KMS-11 (cell line): Measurements from ENCODE around the gene IL11.

Experiments used
- H2AFZ ChIP-seq: fragments of 200-600 bp; sonication (generic); 2 replicates; pipeline ENCODE4 v1.6.1; 2016; ENCODE audit warnings: antibody characterized with exemption, mixed run types, low read depth
- H3K27ac ChIP-seq: fragments of 200-600 bp; sonication (generic); 2 replicates; pipeline ENCODE4 v1.6.1; 2016; ENCODE audit warnings: mild to moderate bottlenecking, mixed run types
- H3K27me3 ChIP-seq: fragments of 200-600 bp; sonication (generic); 2 replicates; pipeline ENCODE4 v1.6.1; 2017; ENCODE audit warnings: mild to moderate bottlenecking, low read depth, mixed run types, moderate library complexity; ENCODE audit not compliant: insufficient read depth
- H3K36me3 ChIP-seq: fragments of 200-600 bp; sonication (generic); 2 replicates; pipeline ENCODE4 v1.6.1; 2017; ENCODE audit warnings: mild to moderate bottlenecking, mixed run types; ENCODE audit not compliant: insufficient read depth
- H3K4me1 ChIP-seq: fragments of 200-600 bp; sonication (generic); 2 replicates; pipeline ENCODE4 v1.6.1; 2016; ENCODE audit warnings: mild to moderate bottlenecking, low read depth, mixed run types; ENCODE audit not compliant: poor library complexity, severe bottlenecking
- H3K4me2 ChIP-seq: fragments of 200-600 bp; sonication (generic); 2 replicates; pipeline ENCODE4 v1.7.0; 2016; ENCODE audit warnings: mild to moderate bottlenecking, mixed run types
- H3K4me3 ChIP-seq: fragments of 200-600 bp; sonication (generic); IDR thresholded peaks from 2 replicates; pipeline ENCODE4 v1.6.1; 2017; ENCODE audit warnings: low read depth, low read length, mixed read lengths; ENCODE audit not compliant: insufficient read depth
- H3K79me2 ChIP-seq: fragments of 200-600 bp; sonication (generic); 2 replicates; pipeline ENCODE4 v1.6.1; 2016; ENCODE audit warnings: low read depth, mixed run types; ENCODE audit not compliant: insufficient read depth
- H3K9ac ChIP-seq: fragments of 200-600 bp; sonication (generic); 2 replicates; pipeline ENCODE4 v1.6.1; 2016; ENCODE audit warnings: mild to moderate bottlenecking, mixed run types
- H4K20me1 ChIP-seq: fragments of 200-600 bp; sonication (generic); 2 replicates; pipeline ENCODE4 v1.6.1; 2016; ENCODE audit warnings: mild to moderate bottlenecking, mixed run types; ENCODE audit not compliant: insufficient read depth
- TF ChIP-seq, protein P1 (sequence below): fragments of 200-600 bp; sonication (generic); conservative IDR thresholded peaks from 2 replicates; pipeline ENCODE4 v1.6.1; 2017; ENCODE audit warnings: low read depth, mild to moderate bottlenecking, antibody characterized with exemption, low read length, moderate library complexity, mixed read lengths

Gene IL11

DNA sequence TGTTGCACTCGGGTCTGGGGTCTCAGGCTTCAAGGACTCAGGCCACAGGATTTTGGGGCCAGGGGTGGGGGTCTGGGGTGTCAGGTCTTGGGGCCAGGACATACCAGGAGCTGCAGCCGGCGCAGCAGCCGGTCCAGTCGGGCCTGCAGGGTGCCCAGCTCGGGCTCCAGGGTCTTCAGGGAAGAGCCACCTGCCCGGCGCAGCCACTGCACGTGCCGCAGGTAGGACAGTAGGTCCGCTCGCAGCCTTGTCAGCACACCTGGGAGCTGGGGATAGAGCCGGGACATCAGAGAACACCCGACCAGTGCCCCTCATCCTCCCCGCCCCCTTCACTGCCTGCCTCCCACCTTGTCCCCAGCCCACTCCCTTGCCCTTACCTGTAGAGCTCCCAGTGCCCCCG is 2.2 kb downstream of the IL11 start:
- Histone ChIP-seq H3K79me2 (no peaks in the 10 kb centered on the region), H3K36me3 (no peaks in the 10 kb centered on the region), H4K20me1 (no peaks in the 10 kb centered on the region), H3K27me3 (peaks cover 68% of the 10 kb centered on the region), H3K27ac (no peak overlapping the region), H3K4me1 (no peaks in the 10 kb centered on the region), H3K4me3 (no peak overlapping the region), H2AFZ (no peak overlapping the region), H3K9ac (no peak overlapping the region), H3K4me2 (no peak overlapping the region)
- TF ChIP-seq, protein P1, sequence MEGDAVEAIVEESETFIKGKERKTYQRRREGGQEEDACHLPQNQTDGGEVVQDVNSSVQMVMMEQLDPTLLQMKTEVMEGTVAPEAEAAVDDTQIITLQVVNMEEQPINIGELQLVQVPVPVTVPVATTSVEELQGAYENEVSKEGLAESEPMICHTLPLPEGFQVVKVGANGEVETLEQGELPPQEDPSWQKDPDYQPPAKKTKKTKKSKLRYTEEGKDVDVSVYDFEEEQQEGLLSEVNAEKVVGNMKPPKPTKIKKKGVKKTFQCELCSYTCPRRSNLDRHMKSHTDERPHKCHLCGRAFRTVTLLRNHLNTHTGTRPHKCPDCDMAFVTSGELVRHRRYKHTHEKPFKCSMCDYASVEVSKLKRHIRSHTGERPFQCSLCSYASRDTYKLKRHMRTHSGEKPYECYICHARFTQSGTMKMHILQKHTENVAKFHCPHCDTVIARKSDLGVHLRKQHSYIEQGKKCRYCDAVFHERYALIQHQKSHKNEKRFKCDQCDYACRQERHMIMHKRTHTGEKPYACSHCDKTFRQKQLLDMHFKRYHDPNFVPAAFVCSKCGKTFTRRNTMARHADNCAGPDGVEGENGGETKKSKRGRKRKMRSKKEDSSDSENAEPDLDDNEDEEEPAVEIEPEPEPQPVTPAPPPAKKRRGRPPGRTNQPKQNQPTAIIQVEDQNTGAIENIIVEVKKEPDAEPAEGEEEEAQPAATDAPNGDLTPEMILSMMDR: no peak

DNA sequence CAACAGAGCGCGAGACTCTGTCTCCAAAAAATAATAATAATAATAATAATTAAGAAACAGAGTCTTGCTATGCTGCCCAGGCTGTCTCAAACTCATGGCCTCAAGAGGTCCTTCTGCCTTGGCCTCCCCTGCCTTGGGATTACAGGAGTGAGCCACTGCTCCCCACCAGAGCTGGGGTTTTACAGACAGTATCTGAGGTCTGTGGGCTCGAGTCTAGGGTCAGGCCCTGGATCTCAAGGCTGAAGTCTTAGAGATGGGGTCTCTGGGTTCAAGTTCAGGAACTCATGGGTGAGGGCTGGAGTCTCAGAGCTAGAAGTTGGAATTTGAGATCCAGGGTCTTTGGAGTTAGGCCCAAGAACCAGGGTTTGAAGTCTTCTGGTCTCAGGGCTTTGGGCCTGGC is 3.5 kb downstream of the IL11 start:
- no peak overlapping the region for H3K4me3 ChIP-seq
- H3K79me2 ChIP-seq: no peaks in the 10 kb centered on the region
- H2AFZ ChIP-seq: no peak overlapping the region
- no peak overlapping the region for H3K9ac ChIP-seq
- no peak overlapping the region for H3K4me2 ChIP-seq
- no peak overlapping the region for H3K27ac ChIP-seq
- H3K36me3 ChIP-seq: no peaks in the 10 kb centered on the region
- TF ChIP-seq, protein P1: no peak
- H3K4me1 ChIP-seq: no peaks in the 10 kb centered on the region
- no peaks in the 10 kb centered on the region for H4K20me1 ChIP-seq
- peaks cover 68% of the 10 kb centered on the region for H3K27me3 ChIP-seq

DNA sequence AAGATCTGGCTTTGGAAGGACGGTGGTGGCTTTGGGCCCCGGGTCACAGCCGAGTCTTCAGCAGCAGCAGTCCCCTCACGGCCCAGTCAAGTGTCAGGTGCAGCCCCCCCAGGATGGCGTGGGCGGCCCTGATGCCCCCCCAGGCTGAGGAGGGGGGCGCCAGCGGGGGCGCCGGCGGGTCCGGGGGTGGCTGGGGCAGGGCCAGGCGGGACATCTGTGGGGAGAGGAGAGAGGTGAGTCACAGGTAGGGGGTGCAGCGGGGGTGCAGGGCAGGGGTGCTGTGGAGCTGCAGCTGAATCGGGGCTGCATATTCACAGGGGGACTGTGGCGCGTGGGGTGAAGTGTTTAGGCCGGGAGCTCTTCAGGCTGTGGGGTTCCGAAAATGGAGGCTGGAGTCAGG is 4.3 kb downstream of the IL11 start:
- no peaks in the 10 kb centered on the region for H4K20me1 ChIP-seq

DNA sequence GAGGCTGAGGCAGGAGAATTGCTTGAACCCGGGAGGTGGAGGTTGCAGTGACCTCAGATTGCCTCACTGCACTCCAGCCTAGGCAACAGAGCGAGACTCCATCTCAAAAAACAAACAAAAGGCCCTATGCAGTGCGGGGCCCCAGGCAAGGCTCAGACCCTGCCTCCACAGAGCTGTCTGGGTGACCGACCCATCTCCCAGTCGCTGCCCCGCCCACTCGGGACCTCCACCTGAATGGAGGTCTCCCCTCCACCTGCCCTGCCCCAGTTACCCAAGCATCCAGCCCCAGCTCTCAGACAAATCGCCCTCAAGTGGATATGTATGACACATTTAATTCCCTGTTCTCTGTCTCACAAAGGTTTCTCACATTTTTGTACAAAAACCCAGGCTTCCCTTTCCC is 5.0 kb downstream of the IL11 start:
- Histone ChIP-seq H3K4me3 (no peak overlapping the region), H3K4me1 (no peaks in the 10 kb centered on the region), H2AFZ (no peak overlapping the region), H3K36me3 (no peaks in the 10 kb centered on the region), H3K79me2 (no peaks in the 10 kb centered on the region), H3K27me3 (peaks cover 54% of the 10 kb centered on the region), H3K4me2 (no peak overlapping the region), H4K20me1 (no peaks in the 10 kb centered on the region), H3K9ac (no peak overlapping the region), H3K27ac (no peak overlapping the region)
- TF ChIP-seq, protein P1: no peak

More for the DNA sequence above, 4.3 kb downstream of the IL11 start:
- Histone ChIP-seq H3K4me2 (no peak overlapping the region), H3K9ac (no peak overlapping the region), H3K27ac (no peak overlapping the region), H3K36me3 (no peaks in the 10 kb centered on the region), H3K4me3 (no peak overlapping the region), H3K79me2 (no peaks in the 10 kb centered on the region), H3K4me1 (no peaks in the 10 kb centered on the region), H2AFZ (no peak overlapping the region), H3K27me3 (peaks cover 60% of the 10 kb centered on the region)
- TF ChIP-seq, protein P1: no peak
